GM18526 (cell line): Measurements from ENCODE around the gene DNTT.

Source experiments
- POLR2A ChIP-seq: IDR thresholded peaks from 3 replicates; pipeline ENCODE4 v1.6.1; 2011; ENCODE audit not compliant: insufficient read length; ENCODE audit errors: extremely low read depth

Gene DNTT

GRCh38 chr10:96342402-96342801, 38.2 kb downstream of the DNTT start:
- no peak for TF ChIP-seq POLR2A

GRCh38 chr10:96344178-96344577, 39.9 kb downstream of the DNTT start:
- no peak for TF ChIP-seq POLR2A

GRCh38 chr10:96345222-96345621, 41.0 kb downstream of the DNTT start:
- TF ChIP-seq POLR2A: no peak

- no peak for TF ChIP-seq POLR2A
These were observed 42.1 kb downstream of the DNTT start for GRCh38 chr10:96346295-96346694.

GRCh38 chr10:96352027-96352426, 47.8 kb downstream of the DNTT start:
- TF ChIP-seq POLR2A: no peak

GRCh38 chr10:96352582-96352981, 48.3 kb downstream of the DNTT start:
- no peak for TF ChIP-seq POLR2A

- TF ChIP-seq POLR2A: no peak
These were observed 52.9 kb downstream of the DNTT start for GRCh38 chr10:96357038-96357620.

GRCh38 chr10:96358851-96359540, 54.8 kb downstream of the DNTT start, which contains the start of gene OPALIN:
TSS of gene OPALIN (minus strand) at chr10:96359002. CDS start at chr10:96358896, 106 bp downstream.
- TF ChIP-seq POLR2A: no peak

GRCh38 chr10:96359616-96360015, 55.4 kb downstream of the DNTT start:
- no peak for TF ChIP-seq POLR2A

GRCh38 chr10:96360331-96360730, 56.1 kb downstream of the DNTT start:
- TF ChIP-seq POLR2A: no peak

- TF ChIP-seq POLR2A: no peak
These were observed 56.5 kb downstream of the DNTT start for GRCh38 chr10:96360766-96361165.

GRCh38 chr10:96365571-96365970, 61.3 kb downstream of the DNTT start:
- no peak for TF ChIP-seq POLR2A

- TF ChIP-seq POLR2A: no peak
These were observed 62.3 kb downstream of the DNTT start for GRCh38 chr10:96366508-96366907.

GRCh38 chr10:96367470-96367869, 63.2 kb downstream of the DNTT start:
- TF ChIP-seq POLR2A: no peak

GRCh38 chr10:96368971-96369370, 64.7 kb downstream of the DNTT start:
- TF ChIP-seq POLR2A: no peak

- TF ChIP-seq POLR2A: no peak
These were observed 65.8 kb downstream of the DNTT start for GRCh38 chr10:96369890-96370583.
